Activated T-helper 9 cell treated with anti-CD3 and anti-CD28 coated beads, Interleukin-2, amount 50 U/mL, for 16 hours (primary cell): ENCODE data around the gene ASAH2B.

Experiments
- DNase-seq: peaks from one replicate; pipeline ENCODE4 v3.0.0-alpha.2; 2020; ENCODE audit warnings: low read depth

The ASAH2B gene

DNA sequence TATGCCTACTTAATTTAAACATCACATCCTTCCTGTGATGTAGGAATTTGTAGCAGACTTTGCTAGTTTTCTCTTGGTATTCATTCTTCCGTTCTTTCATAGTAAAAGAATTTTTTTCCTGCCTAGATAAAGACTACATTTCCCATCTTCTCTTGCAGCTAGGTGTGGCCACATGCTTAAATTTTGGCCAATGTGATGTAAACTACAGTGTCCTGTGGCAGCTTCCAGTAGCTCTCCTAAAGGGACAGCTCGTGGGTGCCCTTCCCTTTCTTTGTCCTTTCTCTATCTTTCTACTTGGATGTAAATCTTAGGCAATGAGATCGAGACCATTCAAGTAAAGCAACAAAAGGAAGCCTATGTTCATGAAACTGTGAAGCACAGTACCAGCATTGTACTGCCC, 58.6 kb downstream of the ASAH2B start:
- DNase-seq = no peak

GRCh38 chr10:50799595-50799994, 59.9 kb downstream of the ASAH2B start:
- no peak for DNase-seq

- no peak for DNase-seq
These were observed 66.4 kb downstream of the ASAH2B start for GRCh38 chr10:50805981-50806622.

GRCh38 chr10:50807851-50808776, 68.4 kb downstream of the ASAH2B start:
- no peak for DNase-seq
